ENCODE measurements around the gene NOP14.
"Not testable (repeated sequence)": the region's sequence is repeated elsewhere in the genome, so short reads cannot be mapped to it uniquely, and the experiment has no call there.

DNA sequence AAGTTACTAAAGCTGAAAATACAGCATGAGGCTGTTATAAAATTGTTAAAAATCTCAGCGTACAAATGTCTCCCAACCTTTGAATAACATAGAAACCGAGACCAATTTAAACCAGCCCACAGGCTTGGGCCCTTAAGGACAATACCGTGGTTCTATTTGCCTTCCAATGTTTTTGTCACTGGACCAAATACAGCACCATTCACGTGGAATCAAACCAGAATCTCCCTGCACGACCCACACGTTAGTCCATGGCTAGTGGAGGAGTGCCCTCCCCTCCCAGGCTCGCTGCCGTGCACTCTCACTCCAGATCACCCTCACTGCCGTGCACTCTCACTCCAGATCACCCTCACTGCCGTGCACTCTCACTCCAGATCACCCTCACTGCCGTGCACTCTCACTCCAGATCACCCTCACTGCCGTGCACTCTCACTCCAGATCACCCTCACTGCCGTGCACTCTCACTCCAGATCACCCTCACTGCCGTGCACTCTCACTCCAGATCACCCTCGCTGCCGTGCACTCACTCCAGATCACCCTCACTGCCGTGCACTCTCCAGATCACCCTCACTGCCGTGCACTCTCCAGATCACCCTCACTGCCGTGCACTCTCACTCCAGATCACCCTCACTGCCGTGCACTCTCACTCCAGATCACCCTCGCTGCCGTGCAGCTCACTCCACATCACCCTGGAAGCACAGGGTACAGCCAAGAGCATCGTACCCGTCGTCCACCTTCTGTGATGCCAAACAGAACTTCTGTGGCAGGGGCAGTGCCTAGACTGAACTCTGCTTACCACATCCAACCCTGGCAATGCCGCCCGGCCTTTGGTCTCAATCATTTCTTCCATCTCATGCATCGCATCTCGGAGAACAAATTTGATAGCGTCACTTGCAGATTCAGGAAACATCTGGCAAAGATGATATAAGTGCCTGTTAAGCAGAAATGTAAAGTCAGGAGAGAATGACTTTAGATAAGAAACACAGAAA, 17.3 kb downstream of the NOP14 start:
- TF ChIP-seq SP1 (IDR thresholded peaks at IDR 0.05); FOXK2 (IDR thresholded peaks at IDR 0.05); LEF1 (IDR thresholded peaks at IDR 0.05; ENCODE audit: borderline replicate concordance); L3MBTL2 (conservative IDR thresholded peaks at IDR 0.05): not testable (repeated sequence)
